Effector memory CD4-positive, alpha-beta T cell (primary cell): Measurements from ENCODE around the gene SGSH.

Experiments
- DNase-seq, 3 donors: peaks; one replicate each; pipeline ENCODE4 v3.0.0-alpha.2; 2020
- H3K27ac ChIP-seq: 2 replicates; pipeline ENCODE4 v1.7.0; 2013; ENCODE audit warnings: mild to moderate bottlenecking, low read length, moderate library complexity; ENCODE audit not compliant: insufficient read depth, poor library complexity, severe bottlenecking
- H3K27me3 ChIP-seq: replicated peaks from 2 replicates; pipeline ENCODE4 v1.7.0; 2013; ENCODE audit warnings: mild to moderate bottlenecking, low read length; ENCODE audit not compliant: insufficient read depth, control insufficient read depth, poor library complexity, severe bottlenecking
- H3K36me3 ChIP-seq: 2 replicates; pipeline ENCODE4 v1.7.0; 2013; ENCODE audit warnings: mild to moderate bottlenecking, low read length, moderate library complexity; ENCODE audit not compliant: control insufficient read depth, insufficient read depth
- H3K4me1 ChIP-seq: 2 replicates; pipeline ENCODE4 v1.7.0; 2013; ENCODE audit warnings: low read length, mild to moderate bottlenecking; ENCODE audit not compliant: control insufficient read depth, insufficient read depth, poor library complexity, severe bottlenecking
- H3K4me3 ChIP-seq: 2 replicates; pipeline ENCODE4 v1.7.0; 2013; ENCODE audit warnings: low read length, low read depth, mild to moderate bottlenecking; ENCODE audit not compliant: insufficient read depth, poor library complexity, severe bottlenecking
- H3K9me3 ChIP-seq: 2 replicates; pipeline ENCODE4 v1.7.0; 2013; ENCODE audit warnings: mild to moderate bottlenecking, low read length, moderate library complexity; ENCODE audit not compliant: control insufficient read depth

SGSH gene

GRCh38 chr17:80177986-80178595, 42.0 kb downstream of the SGSH start:
- Histone ChIP-seq H3K4me3 (no peak overlapping the region), H3K27ac (no peak overlapping the region), H3K27me3 (no peaks in the 10 kb centered on the region), H3K36me3 (no peaks in the 10 kb centered on the region), H3K9me3 (no peaks in the 10 kb centered on the region), H3K4me1 (no peaks in the 10 kb centered on the region)
- DNase-seq: no peak

DNA sequence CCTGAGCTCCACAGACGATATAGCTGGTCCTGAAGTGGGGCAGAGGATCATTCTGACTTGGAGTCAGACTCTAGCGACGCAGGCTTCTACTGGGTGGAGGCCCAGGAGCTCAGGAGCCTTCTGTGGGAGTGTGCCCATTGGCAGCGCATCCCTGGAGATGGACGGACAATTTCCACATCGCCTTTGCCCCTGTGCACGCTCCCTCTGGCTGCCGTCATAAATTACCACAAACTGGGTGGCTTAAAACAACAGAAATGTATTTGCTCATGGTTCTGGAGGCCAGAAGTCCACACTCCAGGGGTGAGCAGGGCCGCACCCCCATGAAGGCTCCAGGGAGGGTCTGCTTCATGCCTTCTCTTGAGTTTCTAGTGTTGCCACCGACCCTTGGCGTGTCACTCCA, 43.4 kb downstream of the SGSH start:
- Histone ChIP-seq H3K27me3 (no peaks in the 10 kb centered on the region), H3K36me3 (no peaks in the 10 kb centered on the region), H3K4me1 (no peaks in the 10 kb centered on the region), H3K27ac (no peak overlapping the region), H3K9me3 (no peaks in the 10 kb centered on the region), H3K4me3 (no peak overlapping the region)
- no peak for DNase-seq

DNA sequence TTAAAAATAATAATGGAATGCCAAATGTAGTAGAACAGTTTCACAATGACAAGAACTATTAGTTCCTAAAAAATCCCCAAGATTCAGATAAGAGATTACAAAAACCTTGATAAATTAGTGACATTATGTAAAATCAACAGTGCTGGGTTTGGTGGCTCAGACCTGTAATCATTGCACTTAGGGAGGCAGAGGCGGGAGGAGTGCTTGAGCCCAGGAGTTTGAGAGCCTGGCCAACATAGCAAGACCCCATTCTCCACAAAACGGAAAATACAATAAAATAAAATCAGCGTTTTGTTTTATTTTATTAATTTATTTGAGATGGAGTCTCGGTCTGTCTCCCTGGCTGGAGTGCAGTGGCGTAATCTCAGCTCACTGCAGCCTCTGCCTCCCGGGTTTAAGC, 46.2 kb downstream of the SGSH start:
- Histone ChIP-seq H3K9me3 (no peaks in the 10 kb centered on the region), H3K27ac (no peak overlapping the region), H3K4me3 (no peak overlapping the region), H3K36me3 (no peaks in the 10 kb centered on the region), H3K4me1 (no peaks in the 10 kb centered on the region), H3K27me3 (no peaks in the 10 kb centered on the region)
- DNase-seq: no peak

GRCh38 chr17:80173126-80173525, 47.0 kb downstream of the SGSH start:
- Histone ChIP-seq H3K36me3 (no peaks in the 10 kb centered on the region), H3K9me3 (no peaks in the 10 kb centered on the region), H3K4me3 (no peak overlapping the region), H3K27ac (no peak overlapping the region), H3K4me1 (no peaks in the 10 kb centered on the region), H3K27me3 (no peaks in the 10 kb centered on the region)
- no peak for DNase-seq

- Histone ChIP-seq H3K9me3 (no peaks in the 10 kb centered on the region), H3K36me3 (no peaks in the 10 kb centered on the region), H3K4me1 (no peaks in the 10 kb centered on the region), H3K27me3 (no peaks in the 10 kb centered on the region), H3K27ac (no peak overlapping the region), H3K4me3 (no peak overlapping the region)
- no peak for DNase-seq
These were observed 48.5 kb downstream of the SGSH start for GRCh38 chr17:80171681-80172080.

- Histone ChIP-seq H3K27ac (no peak within 1 kb of the TSS), H3K4me3 (no peak within 1 kb of the TSS)
- no peak for DNase-seq
These were observed 50.2 kb downstream of the SGSH start, which contains the start of gene CARD14 for GRCh38 chr17:80169784-80170500. Gene CARD14, plus strand, starts transcription at chr17:80170030. Its CDS starts 11,409 bp downstream, at chr17:80181439.

GRCh38 chr17:80169107-80169506, 51.0 kb downstream of the SGSH start:
- Histone ChIP-seq H3K4me3 (no peak overlapping the region), H3K36me3 (no peaks in the 10 kb centered on the region), H3K27ac (no peak overlapping the region), H3K4me1 (no peaks in the 10 kb centered on the region), H3K9me3 (no peaks in the 10 kb centered on the region), H3K27me3 (no peaks in the 10 kb centered on the region)
- DNase-seq: no peak

More at GRCh38 chr17:80169784-80170500, 50.2 kb downstream of the SGSH start, which contains the start of gene CARD14:
- H3K4me1 ChIP-seq: no peaks in the 10 kb centered on the region
- no peaks in the 10 kb centered on the region for H3K36me3 ChIP-seq
- no peaks in the 10 kb centered on the region for H3K9me3 ChIP-seq
- H3K27me3 ChIP-seq: no peaks in the 10 kb centered on the region

GRCh38 chr17:80168371-80168770, 51.8 kb downstream of the SGSH start:
- DNase-seq: no peak
- Histone ChIP-seq H3K27me3 (no peaks in the 10 kb centered on the region), H3K4me3 (no peak overlapping the region), H3K4me1 (no peaks in the 10 kb centered on the region), H3K36me3 (no peaks in the 10 kb centered on the region), H3K9me3 (no peaks in the 10 kb centered on the region), H3K27ac (no peak overlapping the region)

DNA sequence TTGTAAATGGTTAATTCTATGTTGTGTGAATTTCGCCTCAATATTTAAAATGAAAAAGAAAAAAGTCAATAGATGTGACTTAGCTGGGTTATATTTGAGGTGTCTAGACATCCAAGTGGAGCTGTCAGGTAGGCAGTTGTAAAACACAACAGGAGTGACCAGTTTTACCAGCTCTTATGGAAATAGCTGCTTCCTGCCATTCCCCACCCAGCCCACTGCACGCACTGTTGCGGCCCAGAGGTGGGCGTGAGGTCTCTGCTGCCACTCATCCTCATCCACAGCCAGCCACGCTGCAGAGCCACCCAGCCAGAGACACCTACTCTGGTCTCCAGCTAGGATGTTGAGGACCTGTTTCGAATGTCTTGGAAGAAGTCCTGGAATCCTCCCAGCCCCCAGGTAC, 53.7 kb downstream of the SGSH start:
- no peak for DNase-seq

DNA sequence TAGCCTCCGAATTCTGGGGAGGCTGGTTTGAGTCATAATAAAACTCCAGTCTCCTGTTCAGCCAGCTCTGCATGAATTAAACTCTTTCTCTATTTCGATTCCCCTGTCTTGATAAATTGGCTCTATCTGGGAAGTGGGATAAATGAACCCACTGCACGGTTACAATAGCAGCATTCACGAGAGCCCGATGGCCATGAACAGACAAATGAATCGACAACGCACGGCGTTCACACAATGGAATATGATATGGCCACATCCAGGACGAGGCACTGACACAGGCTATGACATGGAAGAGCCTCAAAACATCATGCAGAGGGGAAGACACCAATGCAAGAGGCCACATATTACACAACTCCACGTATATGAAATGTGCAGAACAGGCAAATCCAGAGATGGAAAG, 55.9 kb downstream of the SGSH start:
- no peaks in the 10 kb centered on the region for H3K9me3 ChIP-seq
- DNase-seq: no peak
- no peak overlapping the region for H3K4me3 ChIP-seq
- no peaks in the 10 kb centered on the region for H3K27me3 ChIP-seq
- no peaks in the 10 kb centered on the region for H3K36me3 ChIP-seq
- no peak overlapping the region for H3K27ac ChIP-seq
- no peaks in the 10 kb centered on the region for H3K4me1 ChIP-seq

More for the DNA sequence above, 53.7 kb downstream of the SGSH start:
- Histone ChIP-seq H3K9me3 (no peaks in the 10 kb centered on the region), H3K27ac (no peak overlapping the region), H3K4me1 (no peaks in the 10 kb centered on the region), H3K27me3 (no peaks in the 10 kb centered on the region), H3K36me3 (no peaks in the 10 kb centered on the region), H3K4me3 (no peak overlapping the region)
